Measurements from ENCODE around the gene COL23A1. TPM values are rescaled to one million over a fixed set of nuclear protein-coding genes. Genes with fewer than 3 reads are reported as not detected.

The COL23A1 gene
- polyA plus RNA-seq, 2 of the 4 experiments (the other 2 are of a cell fraction), result not detected

DNA sequence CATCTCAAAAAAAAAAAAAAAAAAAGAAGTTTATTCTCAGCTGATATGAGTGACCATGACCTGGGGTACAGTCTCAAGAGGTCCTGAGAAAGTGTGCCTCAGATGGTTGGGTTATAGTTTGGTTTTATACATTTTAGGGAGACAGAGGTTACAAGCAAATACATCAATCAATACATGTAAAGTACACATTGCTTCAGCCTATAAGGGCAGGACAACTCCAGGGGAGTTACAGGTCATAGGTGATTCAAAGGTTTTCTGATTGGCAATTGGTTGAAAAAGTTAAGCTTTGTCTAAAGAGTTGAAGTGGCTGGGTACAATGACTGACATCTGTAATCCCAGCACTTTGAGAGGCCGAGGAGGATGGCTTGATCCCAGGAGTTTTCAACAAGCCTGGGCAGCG is 400.8 kb downstream of the COL23A1 start (continued):
- TF ChIP-seq, protein P1, sequence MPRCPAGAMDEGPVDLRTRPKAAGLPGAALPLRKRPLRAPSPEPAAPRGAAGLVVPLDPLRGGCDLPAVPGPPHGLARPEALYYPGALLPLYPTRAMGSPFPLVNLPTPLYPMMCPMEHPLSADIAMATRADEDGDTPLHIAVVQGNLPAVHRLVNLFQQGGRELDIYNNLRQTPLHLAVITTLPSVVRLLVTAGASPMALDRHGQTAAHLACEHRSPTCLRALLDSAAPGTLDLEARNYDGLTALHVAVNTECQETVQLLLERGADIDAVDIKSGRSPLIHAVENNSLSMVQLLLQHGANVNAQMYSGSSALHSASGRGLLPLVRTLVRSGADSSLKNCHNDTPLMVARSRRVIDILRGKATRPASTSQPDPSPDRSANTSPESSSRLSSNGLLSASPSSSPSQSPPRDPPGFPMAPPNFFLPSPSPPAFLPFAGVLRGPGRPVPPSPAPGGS (IDR thresholded peaks at IDR 0.05), result no peak
- TF ChIP-seq RCOR1 (IDR thresholded peaks at IDR 0.05; ENCODE audit: low read depth, low read length), result no peak
- TF ChIP-seq GATA3 (IDR thresholded peaks at IDR 0.05; ENCODE audit: borderline replicate concordance), result no peak
- TF ChIP-seq CEBPB (IDR thresholded peaks at IDR 0.05), result no peak
- TF ChIP-seq JUNB (IDR thresholded peaks at IDR 0.05), result no peak
- TF ChIP-seq POLR2AphosphoS2 (conservative IDR thresholded peaks at IDR 0.05; ENCODE audit: low read length), result no peak

Small RNAs within 50 kb of the gene (small RNA-seq; reads per million reads assigned to genes)
- gene RN7SKP70, result 0 reads per million in 6 experiments
- gene RN7SL646P, result 0 reads per million in 6 experiments

Other genes starting within 250 kb of the COL23A1 start
- gene CLK4, start 36.7 kb upstream of the COL23A1 start, polyA plus RNA-seq (2011; rRNA removed), result 21.8 and 26.0 TPM in 2 replicates
- gene CLK4, start 36.7 kb upstream of the COL23A1 start, polyA plus RNA-seq (2017; fragmentation: RNase III; extraction: RNeasy Plus Mini Kit Qiagen cat#74134 plus additional on column Dnase treatment), result 12.6 to 14.1 TPM (median 13.1 TPM) in 3 replicates
- 9.8 and 12.3 TPM in 2 replicates for gene ZNF354A, start 140.3 kb upstream of the COL23A1 start, polyA plus RNA-seq (2011; rRNA removed)
- 8.5 to 9.5 TPM (median 8.8 TPM) in 3 replicates for gene ZNF354A, start 140.3 kb upstream of the COL23A1 start, polyA plus RNA-seq (2017; fragmentation: RNase III; extraction: RNeasy Plus Mini Kit Qiagen cat#74134 plus additional on column Dnase treatment)

All from A549 (cell line).